ENCODE data around the gene PRG2.

The PRG2 gene

DNA sequence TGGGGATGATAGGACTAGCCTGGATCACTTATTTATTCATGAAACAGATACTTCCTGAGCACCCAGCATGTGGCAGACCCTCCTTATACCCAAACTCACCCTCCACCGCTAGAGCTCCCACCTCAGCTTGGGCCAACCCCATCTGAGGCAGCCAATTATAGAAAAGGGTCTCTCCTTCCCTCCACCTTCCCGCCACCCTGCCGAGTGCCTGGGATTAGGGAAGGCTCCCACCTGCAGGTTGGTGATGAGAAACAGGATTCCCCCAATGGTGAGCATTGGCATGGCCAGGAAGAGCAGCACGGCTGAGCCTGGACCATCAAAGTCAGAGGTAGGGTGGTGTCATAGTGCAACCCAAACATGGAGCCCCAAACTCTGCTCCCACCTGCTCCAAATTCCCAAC lies 30.6 kb upstream of the PRG2 start:
- TF ChIP-seq, protein P1, sequence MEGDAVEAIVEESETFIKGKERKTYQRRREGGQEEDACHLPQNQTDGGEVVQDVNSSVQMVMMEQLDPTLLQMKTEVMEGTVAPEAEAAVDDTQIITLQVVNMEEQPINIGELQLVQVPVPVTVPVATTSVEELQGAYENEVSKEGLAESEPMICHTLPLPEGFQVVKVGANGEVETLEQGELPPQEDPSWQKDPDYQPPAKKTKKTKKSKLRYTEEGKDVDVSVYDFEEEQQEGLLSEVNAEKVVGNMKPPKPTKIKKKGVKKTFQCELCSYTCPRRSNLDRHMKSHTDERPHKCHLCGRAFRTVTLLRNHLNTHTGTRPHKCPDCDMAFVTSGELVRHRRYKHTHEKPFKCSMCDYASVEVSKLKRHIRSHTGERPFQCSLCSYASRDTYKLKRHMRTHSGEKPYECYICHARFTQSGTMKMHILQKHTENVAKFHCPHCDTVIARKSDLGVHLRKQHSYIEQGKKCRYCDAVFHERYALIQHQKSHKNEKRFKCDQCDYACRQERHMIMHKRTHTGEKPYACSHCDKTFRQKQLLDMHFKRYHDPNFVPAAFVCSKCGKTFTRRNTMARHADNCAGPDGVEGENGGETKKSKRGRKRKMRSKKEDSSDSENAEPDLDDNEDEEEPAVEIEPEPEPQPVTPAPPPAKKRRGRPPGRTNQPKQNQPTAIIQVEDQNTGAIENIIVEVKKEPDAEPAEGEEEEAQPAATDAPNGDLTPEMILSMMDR (IDR thresholded peaks at IDR 0.05; ENCODE audit: low read depth, low read length), result no peak
- H3K4me3 ChIP-seq (ENCODE audit: low read depth, low read length), result no peak overlapping the region
- in situ Hi-C loops (cut with HindIII; ENCODE audit: low sequenced_read_pairs), result no loop called here
- DNase-seq (ENCODE audit: low read depth, low spot score), result no peak

DNA sequence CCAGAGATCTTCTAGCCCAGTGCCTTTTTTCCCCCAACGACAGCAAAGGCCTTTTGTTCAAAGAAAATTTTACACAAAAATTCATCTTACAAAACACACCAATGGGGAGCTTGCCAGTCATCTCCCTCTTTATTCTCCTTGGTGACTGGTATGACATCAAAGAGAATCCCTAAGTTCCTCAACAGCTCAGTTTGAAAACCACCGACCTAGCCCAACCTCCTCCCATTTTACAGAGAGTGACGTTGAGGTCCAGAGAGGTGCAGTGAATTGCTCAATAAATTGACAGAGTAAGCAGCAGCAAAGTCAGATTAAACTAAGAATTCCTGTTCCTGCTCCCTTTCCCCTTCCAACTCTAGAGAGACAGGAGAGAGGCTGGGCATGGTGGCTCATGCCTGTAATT lies 28.7 kb upstream of the PRG2 start:
- H3K4me3 ChIP-seq (ENCODE audit: low read depth, low read length), result no peak overlapping the region
- DNase-seq (ENCODE audit: low read depth, low spot score), result no peak
- in situ Hi-C loops (cut with HindIII; ENCODE audit: low sequenced_read_pairs), result no loop called here
- TF ChIP-seq, protein P1 (IDR thresholded peaks at IDR 0.05; ENCODE audit: low read depth, low read length), result no peak

DNA sequence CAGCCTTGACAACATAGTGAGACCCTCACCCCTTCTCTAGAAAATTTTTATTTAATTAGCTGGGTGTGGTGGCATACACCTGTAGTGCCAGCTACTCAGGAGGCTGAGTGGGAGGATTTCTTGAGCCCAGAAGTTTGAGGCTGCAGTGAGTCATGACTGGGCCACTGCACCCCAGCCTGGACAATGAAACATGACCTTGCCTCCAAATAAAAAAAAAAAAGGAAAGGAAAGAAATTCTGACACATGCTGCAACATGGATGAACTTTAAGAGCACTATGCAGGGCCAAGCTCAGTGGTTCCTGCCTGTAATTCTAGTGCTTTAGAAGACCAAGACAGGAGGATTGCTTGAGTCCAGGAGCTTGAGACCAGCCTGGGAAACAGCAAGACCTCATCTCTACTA lies 27.7 kb upstream of the PRG2 start:
- no peak for DNase-seq (ENCODE audit: low read depth, low spot score)
- TF ChIP-seq, protein P1 (IDR thresholded peaks at IDR 0.05; ENCODE audit: low read depth, low read length), result no peak
- H3K4me3 ChIP-seq (ENCODE audit: low read depth, low read length), result no peak overlapping the region
- in situ Hi-C loops (cut with HindIII; ENCODE audit: low sequenced_read_pairs), result no loop called here

DNA sequence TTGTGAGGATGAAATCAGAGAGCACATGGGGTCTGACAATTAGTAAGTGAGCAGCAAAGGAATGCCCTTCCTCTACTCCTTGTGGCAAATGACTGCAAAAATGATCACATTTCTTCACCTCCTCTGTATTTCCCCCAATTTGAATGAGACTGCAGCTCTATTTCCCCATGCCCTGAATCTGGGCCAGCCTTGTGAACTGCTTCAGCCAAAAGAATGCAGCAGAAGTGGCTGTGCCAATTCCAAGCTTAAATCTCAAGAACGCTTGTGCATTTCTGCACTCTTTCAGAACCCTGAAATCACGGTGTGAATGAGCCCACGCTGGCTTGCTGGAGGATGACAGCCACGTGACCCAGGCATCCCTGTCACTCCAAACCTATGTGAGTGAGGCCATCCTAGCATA lies 26.6 kb upstream of the PRG2 start:
- TF ChIP-seq, protein P1 (IDR thresholded peaks at IDR 0.05; ENCODE audit: low read depth, low read length), result no peak
- in situ Hi-C loops (cut with HindIII; ENCODE audit: low sequenced_read_pairs), result no loop called here
- no peak for DNase-seq (ENCODE audit: low read depth, low spot score)
- H3K4me3 ChIP-seq (ENCODE audit: low read depth, low read length), result no peak overlapping the region

DNA sequence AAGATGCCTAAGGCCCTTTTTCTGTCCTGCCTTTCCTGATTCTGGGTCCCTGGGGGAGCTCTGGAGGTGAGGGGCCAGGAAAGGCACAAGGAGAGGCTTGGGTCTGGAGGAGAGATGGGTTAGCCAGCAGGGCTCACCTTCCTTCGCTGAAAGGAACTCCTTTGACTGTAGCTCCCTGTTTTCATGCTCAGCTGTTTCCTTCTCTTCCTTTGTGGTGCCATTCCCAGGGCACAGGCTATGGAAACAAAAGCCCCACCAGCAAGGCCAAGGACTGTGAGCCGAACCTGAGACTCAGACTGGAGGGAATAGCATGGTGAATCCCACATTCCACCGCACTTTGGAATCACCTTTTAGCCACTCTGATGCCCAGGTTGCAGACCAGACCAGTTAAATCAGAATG lies 26.0 kb upstream of the PRG2 start:
- in situ Hi-C loops (cut with HindIII; ENCODE audit: low sequenced_read_pairs), result no loop called here

DNA sequence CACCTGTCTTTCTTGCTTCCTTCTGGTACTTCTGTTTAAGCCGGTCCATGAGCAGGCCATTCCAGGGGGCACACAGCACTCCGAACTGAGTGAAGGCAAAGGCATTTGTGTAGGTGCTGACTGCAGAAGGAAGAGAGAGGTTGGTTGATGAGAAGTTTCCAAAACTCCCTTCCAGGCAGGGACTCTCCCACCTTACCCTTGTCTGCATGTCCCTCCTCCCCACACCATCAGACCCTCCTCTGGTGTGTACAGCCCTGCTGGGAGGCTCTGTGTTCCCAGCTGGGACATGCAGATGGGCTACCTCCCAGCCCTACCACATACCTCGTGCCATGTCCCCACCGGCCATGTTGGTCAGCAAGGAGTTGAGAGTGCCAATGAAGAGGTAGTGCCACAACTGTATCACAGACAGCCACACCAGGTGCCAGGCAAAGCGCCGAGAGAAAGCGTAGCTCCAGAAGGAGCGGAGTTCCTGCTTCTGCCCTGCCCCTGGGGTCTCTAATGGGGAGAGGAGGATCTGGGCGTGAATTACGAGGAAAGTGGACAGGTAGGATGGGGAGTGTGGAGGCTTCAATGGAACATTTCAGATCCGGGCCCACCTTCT lies 24.3 kb upstream of the PRG2 start:
- no peak for DNase-seq (ENCODE audit: low read depth, low spot score)
- TF ChIP-seq, protein P1 (IDR thresholded peaks at IDR 0.05; ENCODE audit: low read depth, low read length), result no peak
- H3K4me3 ChIP-seq (ENCODE audit: low read depth, low read length), result no peak overlapping the region
- in situ Hi-C loops (cut with HindIII; ENCODE audit: low sequenced_read_pairs), result no loop called here

More for the DNA sequence above, 26.0 kb upstream of the PRG2 start:
- H3K4me3 ChIP-seq (ENCODE audit: low read depth, low read length), result no peak overlapping the region
- TF ChIP-seq, protein P1 (IDR thresholded peaks at IDR 0.05; ENCODE audit: low read depth, low read length), result no peak
- DNase-seq (ENCODE audit: low read depth, low spot score), result no peak

DNA sequence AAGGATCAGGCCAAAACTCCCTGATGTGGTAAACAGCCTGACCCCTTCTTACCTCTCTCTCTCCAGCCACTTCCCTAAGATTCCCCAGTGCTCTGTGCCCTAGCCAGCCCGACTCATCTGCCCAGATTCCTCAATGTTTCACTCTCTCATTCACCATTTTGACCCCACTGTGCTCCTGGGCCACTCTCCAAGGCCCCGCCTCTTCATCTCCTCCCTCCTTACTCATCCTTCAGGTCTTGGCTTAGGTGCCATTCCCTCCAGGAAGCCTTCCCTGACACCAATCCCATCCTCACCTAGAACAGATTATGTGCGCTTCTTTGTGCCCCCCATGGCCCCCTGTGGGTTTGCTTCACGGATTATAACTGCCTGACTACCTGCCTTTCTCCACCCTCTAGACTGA lies 23.2 kb upstream of the PRG2 start:
- no peak for DNase-seq (ENCODE audit: low read depth, low spot score)
- in situ Hi-C loops (cut with HindIII; ENCODE audit: low sequenced_read_pairs), result no loop called here
- TF ChIP-seq, protein P1 (IDR thresholded peaks at IDR 0.05; ENCODE audit: low read depth, low read length), result no peak
- no peak overlapping the region for H3K4me3 ChIP-seq (ENCODE audit: low read depth, low read length)

Measured in astrocyte of the spinal cord (primary cell).